ENCODE measurements around the gene PDK2.

Gene PDK2
- 6.4 reads per million, percentile 24 among the genes with 10 or more reads in this experiment for total RNA-seq

GRCh38 chr17:50094753-50095619 lies at the start of gene PDK2:
TSS of gene PDK2 (plus strand) at chr17:50095351. CDS start at chr17:50095436, 85 bp downstream.
- DNase-seq, result peak; percentile 94

- no peak for DNase-seq
Observed at GRCh38 chr17:50046179-50046578, 49.0 kb upstream of the PDK2 start.

- no peak for DNase-seq
Observed at GRCh38 chr17:50046667-50047066, 48.5 kb upstream of the PDK2 start.

- no peak for DNase-seq
Observed at GRCh38 chr17:50047083-50047482, 48.1 kb upstream of the PDK2 start.

GRCh38 chr17:50047488-50048126 lies 47.5 kb upstream of the PDK2 start:
- DNase-seq, result no peak

GRCh38 chr17:50048146-50048720 lies 46.9 kb upstream of the PDK2 start:
- DNase-seq, result no peak

GRCh38 chr17:50048988-50049387 lies 46.2 kb upstream of the PDK2 start:
- no peak for DNase-seq

- no peak for DNase-seq
Observed at GRCh38 chr17:50049636-50050035, 45.5 kb upstream of the PDK2 start.

GRCh38 chr17:50050431-50051032 lies 44.6 kb upstream of the PDK2 start:
- DNase-seq, result no peak

- no peak for DNase-seq
Observed at GRCh38 chr17:50051082-50051576, 44.0 kb upstream of the PDK2 start.

- no peak for DNase-seq
Observed at GRCh38 chr17:50051606-50052005, 43.5 kb upstream of the PDK2 start.

GRCh38 chr17:50052241-50052796 lies 42.8 kb upstream of the PDK2 start:
- no peak for DNase-seq

- DNase-seq, result no peak
Observed at GRCh38 chr17:50052822-50053653, 42.1 kb upstream of the PDK2 start.

GRCh38 chr17:50053654-50053960 lies 41.5 kb upstream of the PDK2 start:
- DNase-seq, result no peak

- no peak for DNase-seq
Observed at GRCh38 chr17:50055055-50055425, 40.1 kb upstream of the PDK2 start.

- DNase-seq, result peak; percentile 42
Observed at GRCh38 chr17:50055426-50056216, 39.5 kb upstream of the PDK2 start, which contains the start of gene ITGA3. TSS of gene ITGA3 (plus strand) at chr17:50056110. CDS start at chr17:50056440, 330 bp downstream.

- DNase-seq, result peak; percentile 46
Observed at GRCh38 chr17:50056217-50056960, 38.8 kb upstream of the PDK2 start.

GRCh38 chr17:50056961-50057330 lies 38.2 kb upstream of the PDK2 start:
- no peak for DNase-seq

- DNase-seq, result no peak
Observed at GRCh38 chr17:50057521-50057991, 37.6 kb upstream of the PDK2 start.

GRCh38 chr17:50058296-50058953 lies 36.7 kb upstream of the PDK2 start:
- DNase-seq, result no peak

Data from effector CD4-positive, alpha-beta T cell (primary cell).